ENCODE data around the gene NPFF. TPM values are rescaled to one million over a fixed set of nuclear protein-coding genes. Genes with fewer than 3 reads are reported as not detected.
"Not testable (repeated sequence)": the region's sequence is repeated elsewhere in the genome, so short reads cannot be mapped to it uniquely, and the experiment has no call there.

Gene NPFF, protein sequence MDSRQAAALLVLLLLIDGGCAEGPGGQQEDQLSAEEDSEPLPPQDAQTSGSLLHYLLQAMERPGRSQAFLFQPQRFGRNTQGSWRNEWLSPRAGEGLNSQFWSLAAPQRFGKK
- 1 to 10 TPM in 1 of 2 donors, not detected in 1; 9.1 TPM for total RNA-seq

DNA sequence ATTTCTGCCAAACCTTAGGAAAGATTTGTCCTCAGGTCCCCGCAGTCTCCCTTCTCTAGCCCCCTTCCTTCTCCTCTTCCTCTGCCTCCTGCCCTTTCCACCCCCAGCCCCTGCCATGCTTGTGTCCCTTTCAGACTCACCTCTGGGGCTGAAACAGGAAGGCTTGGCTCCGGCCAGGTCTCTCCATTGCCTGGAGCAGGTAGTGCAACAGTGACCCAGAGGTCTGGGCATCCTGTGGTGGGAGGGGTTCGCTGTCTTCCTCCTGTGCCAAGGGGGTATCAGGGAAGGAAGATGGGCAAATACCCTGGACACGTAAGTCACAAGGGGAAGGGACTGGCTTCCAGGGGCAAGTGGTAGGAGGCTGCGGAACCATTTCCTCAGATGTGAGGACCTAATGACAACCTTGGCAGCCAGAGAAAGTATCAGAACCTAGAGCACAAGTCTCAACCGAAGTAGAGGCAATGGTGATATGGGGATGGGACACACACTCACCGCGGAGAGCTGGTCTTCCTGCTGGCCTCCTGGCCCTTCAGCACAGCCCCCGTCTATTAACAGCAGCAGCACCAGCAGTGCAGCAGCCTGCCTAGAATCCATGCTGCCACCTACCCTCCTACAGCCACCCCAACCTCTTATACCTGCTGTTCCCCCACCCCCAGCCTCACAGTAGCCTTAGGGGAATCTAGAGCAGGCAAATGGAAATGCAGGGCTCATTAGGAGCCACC lies at the start of gene NPFF:
NPFF (minus strand) TSS at position 604 of the 722 bp plus-strand sequence; CDS start at position 594, 10 bp downstream.
- ATAC-seq (ENCODE audit: insufficient number of reproducible peaks, low FRiP score, low read depth) (no peak), DNase-seq (ENCODE audit: low spot score) (no peak)
- H3K9me3 ChIP-seq, result no peaks in the 10 kb centered on the region
- no peaks in the 10 kb centered on the region for H3K27me3 ChIP-seq (replicated peaks; ENCODE audit: insufficient read depth)
- peaks cover 25 to 68% of the 10 kb centered on the region in 2 donors for H3K4me1 ChIP-seq (ENCODE audit: control insufficient read depth in 1 of 2, low read depth in 2 of 2)
- peak within 1 kb of the TSS; percentile 15 for H3K4me3 ChIP-seq
- H3K36me3 ChIP-seq, result peaks cover 13% of the 10 kb centered on the region
- peak within 1 kb of the TSS; percentile 70 to 99 for H3K27ac ChIP-seq
- TF ChIP-seq, protein P1, sequence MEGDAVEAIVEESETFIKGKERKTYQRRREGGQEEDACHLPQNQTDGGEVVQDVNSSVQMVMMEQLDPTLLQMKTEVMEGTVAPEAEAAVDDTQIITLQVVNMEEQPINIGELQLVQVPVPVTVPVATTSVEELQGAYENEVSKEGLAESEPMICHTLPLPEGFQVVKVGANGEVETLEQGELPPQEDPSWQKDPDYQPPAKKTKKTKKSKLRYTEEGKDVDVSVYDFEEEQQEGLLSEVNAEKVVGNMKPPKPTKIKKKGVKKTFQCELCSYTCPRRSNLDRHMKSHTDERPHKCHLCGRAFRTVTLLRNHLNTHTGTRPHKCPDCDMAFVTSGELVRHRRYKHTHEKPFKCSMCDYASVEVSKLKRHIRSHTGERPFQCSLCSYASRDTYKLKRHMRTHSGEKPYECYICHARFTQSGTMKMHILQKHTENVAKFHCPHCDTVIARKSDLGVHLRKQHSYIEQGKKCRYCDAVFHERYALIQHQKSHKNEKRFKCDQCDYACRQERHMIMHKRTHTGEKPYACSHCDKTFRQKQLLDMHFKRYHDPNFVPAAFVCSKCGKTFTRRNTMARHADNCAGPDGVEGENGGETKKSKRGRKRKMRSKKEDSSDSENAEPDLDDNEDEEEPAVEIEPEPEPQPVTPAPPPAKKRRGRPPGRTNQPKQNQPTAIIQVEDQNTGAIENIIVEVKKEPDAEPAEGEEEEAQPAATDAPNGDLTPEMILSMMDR (IDR thresholded peaks at IDR 0.05), result no peak

DNA sequence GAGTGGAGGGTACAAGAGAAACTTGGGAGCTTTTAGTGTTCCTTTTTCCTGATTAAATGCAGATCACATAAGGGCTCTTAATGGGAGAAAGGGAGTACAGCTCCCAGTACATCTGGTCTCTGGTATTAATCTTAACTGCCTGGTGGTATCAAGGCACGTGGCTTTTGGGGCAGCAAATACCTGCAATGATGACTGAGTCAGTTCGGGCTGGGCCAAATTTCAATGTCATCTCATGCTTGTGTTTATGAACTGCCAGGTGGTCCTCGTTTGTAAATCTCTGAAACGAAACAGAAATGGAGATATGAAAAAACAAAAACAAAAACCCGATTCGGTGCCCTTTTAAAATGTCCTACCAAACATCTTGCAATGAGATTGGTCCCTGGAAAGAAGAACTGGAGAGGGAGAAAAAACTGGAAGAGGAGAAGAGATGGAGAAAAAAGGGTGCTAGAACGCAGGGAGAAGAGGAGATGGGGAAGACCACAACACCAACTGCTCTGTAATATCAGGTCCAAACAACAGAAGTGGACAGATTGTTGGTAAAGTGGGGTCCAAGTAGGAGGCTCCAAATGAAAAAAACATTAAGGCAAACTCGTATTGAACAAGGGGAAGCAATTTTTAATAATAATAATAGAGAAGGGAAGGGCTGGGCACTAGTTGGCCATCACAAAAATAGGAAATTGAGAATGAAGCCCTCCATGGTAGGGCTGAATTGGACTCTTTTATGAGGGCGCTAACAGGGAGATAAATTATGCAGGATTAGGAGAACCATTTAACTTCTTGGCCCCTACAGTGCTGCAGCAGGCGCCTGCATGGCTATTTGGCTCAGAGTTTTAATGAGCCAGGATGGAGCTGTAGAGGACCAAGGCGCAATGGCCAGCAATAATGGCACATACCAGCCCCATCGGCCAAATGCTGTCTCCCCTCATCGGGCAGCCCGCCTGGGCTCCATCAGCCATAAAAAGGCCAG lies 45.4 kb upstream of the NPFF start:
- TF ChIP-seq, protein P1 (IDR thresholded peaks at IDR 0.05), result no peak
- H3K36me3 ChIP-seq, result peaks cover 27% of the 10 kb centered on the region
- H3K4me3 ChIP-seq, result no peak overlapping the region
- H3K4me1 ChIP-seq (ENCODE audit: control insufficient read depth in 1 of 2, low read depth in 2 of 2), result peaks cover 0 to 9% of the 10 kb centered on the region in 2 donors
- no peaks in the 10 kb centered on the region for H3K27me3 ChIP-seq (replicated peaks; ENCODE audit: insufficient read depth)
- ATAC-seq (ENCODE audit: insufficient number of reproducible peaks, low FRiP score, low read depth) (no peak), DNase-seq (ENCODE audit: low spot score) (no peak)
- no peaks in the 10 kb centered on the region for H3K9me3 ChIP-seq
- no peak overlapping the region for H3K27ac ChIP-seq

DNA sequence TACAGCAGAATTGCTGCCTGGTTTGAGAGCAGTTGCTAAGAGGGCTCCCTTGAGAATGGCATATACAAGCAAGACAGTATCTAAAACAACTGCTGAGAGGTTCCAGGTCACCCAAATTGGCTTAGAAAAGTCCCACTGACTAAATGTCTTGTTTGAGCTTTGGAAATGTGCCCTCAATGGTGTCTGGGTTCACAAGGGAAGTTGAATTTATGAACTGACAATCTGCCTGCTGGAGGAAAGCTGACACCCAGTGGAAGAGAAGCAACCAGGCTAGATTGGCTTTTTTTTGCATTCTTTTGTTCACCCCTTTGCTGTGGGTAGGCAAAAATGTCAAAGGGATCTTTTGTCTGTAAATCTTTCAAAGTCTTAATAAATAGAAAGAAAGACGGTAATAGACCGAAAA lies 44.6 kb upstream of the NPFF start:
- Histone ChIP-seq H3K27ac (no peak overlapping the region), H3K9me3 (no peaks in the 10 kb centered on the region), H3K36me3 (peaks cover 30% of the 10 kb centered on the region), H3K4me1 (ENCODE audit: control insufficient read depth in 1 of 2, low read depth in 2 of 2) (peaks cover 0 to 2% of the 10 kb centered on the region in 2 donors), H3K27me3 (replicated peaks; ENCODE audit: insufficient read depth) (no peaks in the 10 kb centered on the region), H3K4me3 (no peak overlapping the region)
- no peak for ATAC-seq (ENCODE audit: insufficient number of reproducible peaks, low FRiP score, low read depth)
- no peak for DNase-seq (ENCODE audit: low spot score)
- TF ChIP-seq, protein P1 (IDR thresholded peaks at IDR 0.05), result no peak

DNA sequence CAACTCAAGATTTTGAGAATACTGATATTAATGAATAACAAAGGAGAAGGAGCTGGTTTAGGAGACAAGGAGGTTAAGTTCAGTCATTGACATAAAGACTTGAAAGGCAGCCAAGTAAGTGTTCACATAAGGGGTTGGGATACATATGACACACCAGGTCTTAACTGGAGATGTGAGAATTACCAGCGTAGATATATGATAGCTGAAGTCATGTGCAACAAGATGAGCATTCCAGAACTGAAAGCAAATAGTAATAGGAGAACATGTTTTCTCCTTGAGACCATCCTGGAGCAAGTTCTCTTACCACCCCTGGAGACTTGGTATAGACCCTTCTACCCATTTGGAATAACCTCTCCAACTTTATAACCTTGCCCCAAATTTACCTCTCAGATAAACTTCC lies 43.3 kb upstream of the NPFF start:
- Histone ChIP-seq H3K9me3 (no peaks in the 10 kb centered on the region), H3K4me3 (no peak overlapping the region), H3K27ac (no peak overlapping the region), H3K36me3 (peaks cover 30% of the 10 kb centered on the region), H3K27me3 (replicated peaks; ENCODE audit: insufficient read depth) (no peaks in the 10 kb centered on the region), H3K4me1 (ENCODE audit: control insufficient read depth in 1 of 2, low read depth in 2 of 2) (peaks cover 0 to under 1% of the 10 kb centered on the region in 2 donors)
- ATAC-seq (ENCODE audit: insufficient number of reproducible peaks, low FRiP score, low read depth) (no peak), DNase-seq (ENCODE audit: low spot score) (no peak)
- TF ChIP-seq, protein P1 (IDR thresholded peaks at IDR 0.05), result no peak

DNA sequence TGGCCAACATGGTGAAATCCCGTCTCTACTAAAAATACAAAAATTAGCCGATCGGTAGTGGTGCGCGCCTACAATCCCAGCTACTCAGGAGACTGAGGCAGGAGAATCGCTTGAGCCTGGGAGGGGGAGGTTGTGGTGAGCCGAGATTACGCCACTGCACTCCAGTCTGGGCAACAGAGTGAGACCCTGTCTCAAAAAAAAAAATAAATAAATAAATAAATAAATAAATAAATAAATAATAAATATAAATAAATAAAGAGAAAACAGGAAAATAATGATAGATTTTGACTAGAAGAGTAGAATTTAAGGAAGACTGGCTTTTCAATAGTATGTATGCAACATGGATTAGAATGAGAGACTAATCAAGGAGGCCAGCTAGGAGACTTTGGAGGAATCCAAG lies 42.8 kb upstream of the NPFF start:
- not testable (repeated sequence) for H3K27ac ChIP-seq; H3K9me3 ChIP-seq; ATAC-seq (ENCODE audit: insufficient number of reproducible peaks, low FRiP score, low read depth); DNase-seq (ENCODE audit: low spot score); H3K4me3 ChIP-seq; H3K27me3 ChIP-seq (replicated peaks; ENCODE audit: insufficient read depth); H3K4me1 ChIP-seq (ENCODE audit: control insufficient read depth in 1 of 2, low read depth in 2 of 2)
- peaks cover 30% of the 10 kb centered on the region for H3K36me3 ChIP-seq

DNA sequence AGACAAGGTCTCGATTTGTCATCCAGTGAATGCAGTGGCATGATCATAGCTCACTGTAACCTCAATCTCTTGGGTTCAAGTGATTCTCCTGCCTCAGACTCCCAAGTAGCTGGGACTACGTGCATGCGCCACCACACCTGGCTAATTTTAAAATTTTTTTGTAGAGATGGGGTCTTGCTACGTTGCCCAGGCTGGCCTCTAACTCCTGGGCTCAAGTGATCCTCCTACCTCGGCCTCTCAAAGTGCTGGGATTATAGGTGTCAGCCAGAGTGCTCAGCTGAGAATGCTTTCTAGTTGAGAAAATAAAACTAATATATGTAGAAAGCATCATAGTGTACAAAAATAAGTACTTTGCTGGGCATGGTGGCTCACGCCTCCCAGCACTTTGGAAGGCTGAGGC lies 41.1 kb upstream of the NPFF start:
- ATAC-seq (ENCODE audit: insufficient number of reproducible peaks, low FRiP score, low read depth); H3K27ac ChIP-seq; H3K4me3 ChIP-seq; DNase-seq (ENCODE audit: low spot score); H3K9me3 ChIP-seq; H3K27me3 ChIP-seq (replicated peaks; ENCODE audit: insufficient read depth): not testable (repeated sequence)
- Histone ChIP-seq H3K36me3 (peaks cover 30% of the 10 kb centered on the region), H3K4me1 (ENCODE audit: control insufficient read depth in 1 of 2, low read depth in 2 of 2) (peaks cover 0 to 23% of the 10 kb centered on the region in 2 donors)
